Omental fat pad (tissue), 4 donors: Measurements from ENCODE around the gene CNGA4. TPM values are rescaled to one million over a fixed set of nuclear protein-coding genes. Genes with fewer than 3 reads are reported as not detected.
A peak's percentile ranks its signal among the peaks of the same experiment; 100 is the strongest.

Source experiments
- ATAC-seq: fragments of 150-250 bp; one replicate; pipeline ENCODE4 v1.9.1; 2016; ENCODE audit warnings: mild to moderate bottlenecking, moderate library complexity; ENCODE audit not compliant: low FRiP score
- DNase-seq: peaks from one replicate; pipeline ENCODE4 v3.0.0-alpha.2; 2019; ENCODE audit warnings: low spot score
- CTCF ChIP-seq, 3 donors: fragments of 450-650 bp; IDR thresholded peaks; one replicate each; pipeline ENCODE4 v1.5.1; 2016 to 2017; ENCODE audit warnings: antibody characterized with exemption in 3 of 3, mild to moderate bottlenecking in 3 of 3, moderate library complexity in 2 of 3
- total RNA-seq, 4 donors: library from RNA; depleted of rRNA; stranded (reverse); fragments of >200 nt; gene quantifications; one replicate each; pipeline ENCODE4 v1.1.0, GENCODE V29; 2016

CNGA4 gene
- total RNA-seq, 4 donors from 2014 or later: 0.28 TPM; not detected in 3

- DNase-seq (peak; percentile 33), ATAC-seq (no peak)
These were observed 37.9 kb upstream of the CNGA4 start for GRCh38 chr11:6200975-6201374.

GRCh38 chr11:6201481-6201880 is 37.4 kb upstream of the CNGA4 start:
- no peak for TF ChIP-seq CTCF (IDR thresholded peaks at IDR 0.05)
- DNase-seq (no peak), ATAC-seq (no peak)

More at GRCh38 chr11:6200975-6201374, 37.9 kb upstream of the CNGA4 start:
- TF ChIP-seq CTCF (IDR thresholded peaks at IDR 0.05): no peak

DNA sequence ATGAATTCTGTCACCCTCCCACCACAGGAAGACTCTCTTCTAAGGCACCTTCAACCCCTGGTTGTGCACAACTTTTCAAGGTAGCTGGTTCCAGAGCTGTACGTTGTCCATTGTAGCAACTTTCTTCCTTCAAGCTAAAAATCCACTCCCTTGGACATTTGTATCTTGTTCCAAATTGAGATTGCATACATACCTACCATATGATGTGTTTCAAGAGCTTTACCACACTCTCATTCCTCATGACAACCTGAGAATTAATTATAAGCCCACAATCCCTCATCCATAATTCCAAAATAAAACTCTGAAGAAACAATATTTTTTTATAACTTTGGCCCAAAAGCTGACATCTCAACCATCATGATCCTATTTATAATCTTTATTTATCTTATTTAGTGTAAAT is 36.8 kb upstream of the CNGA4 start:
- no peak for DNase-seq
- no peak for TF ChIP-seq CTCF (IDR thresholded peaks at IDR 0.05)
- ATAC-seq: no peak

GRCh38 chr11:6203327-6203726 is 35.6 kb upstream of the CNGA4 start:
- no peak for DNase-seq
- no peak for TF ChIP-seq CTCF (IDR thresholded peaks at IDR 0.05)
- ATAC-seq: no peak

GRCh38 chr11:6204706-6205105 is 34.2 kb upstream of the CNGA4 start:
- ATAC-seq (no peak), DNase-seq (no peak)
- TF ChIP-seq CTCF (IDR thresholded peaks at IDR 0.05): no peak

DNA sequence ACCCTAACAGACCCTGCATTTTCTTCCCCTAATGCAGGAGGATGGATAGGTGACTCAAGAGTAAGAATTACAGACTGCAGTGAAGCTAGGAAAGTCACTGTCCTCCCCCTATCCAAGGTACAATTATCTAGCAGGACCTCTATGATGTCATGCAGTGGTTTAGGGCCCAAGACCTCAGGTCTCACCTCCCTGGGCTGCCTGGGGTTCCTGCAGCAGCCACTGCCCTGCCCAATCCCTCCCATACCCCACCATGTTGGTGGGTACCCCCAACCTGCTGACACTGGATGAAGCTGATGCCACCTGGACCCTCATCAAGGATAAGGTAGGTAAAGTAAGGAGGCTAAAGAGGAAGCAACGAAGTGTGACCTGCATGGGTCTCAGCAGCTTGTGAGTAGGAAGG is 33.5 kb upstream of the CNGA4 start, which contains the start of gene C11orf42:
Gene C11orf42, plus strand, starts transcription at position 192 of the 400 bp plus-strand sequence. Its CDS starts 59 bp downstream, at position 251.
- no peak for DNase-seq
- no peak for ATAC-seq
- TF ChIP-seq CTCF (IDR thresholded peaks at IDR 0.05): no peak

GRCh38 chr11:6206456-6207180 is 32.3 kb upstream of the CNGA4 start:
- TF ChIP-seq CTCF (IDR thresholded peaks at IDR 0.05): no peak
- ATAC-seq: no peak
- DNase-seq: no peak
